ENCODE measurements around the gene CLSTN2.

GRCh38 chr3:140472306-140473020, 537.5 kb downstream of the CLSTN2 start:
- TF ChIP-seq CTCF (tag by site-specific recombination; IDR thresholded peaks at IDR 0.05) (no peak), ZNF558 (tag by site-specific recombination; IDR thresholded peaks at IDR 0.05) (no peak), ZNF184 (tag by site-specific recombination; IDR thresholded peaks at IDR 0.05) (no peak), ZNF658 (tag by site-specific recombination; IDR thresholded peaks at IDR 0.05) (no peak), ZNF24 (tag by site-specific recombination; IDR thresholded peaks at IDR 0.05) (no peak), BCL6B (tag by site-specific recombination; IDR thresholded peaks at IDR 0.05) (no peak), ZNF140 (tag by site-specific recombination; IDR thresholded peaks at IDR 0.05) (no peak), YY1 (tag by site-specific recombination; IDR thresholded peaks at IDR 0.05) (no peak), INSM2 (tag by site-specific recombination; IDR thresholded peaks at IDR 0.05) (no peak), ZNF292 (tag by site-specific recombination; IDR thresholded peaks at IDR 0.05; ENCODE audit: borderline replicate concordance, low read depth) (no peak), SP3 (tag by site-specific recombination; IDR thresholded peaks at IDR 0.05) (no peak), BCL11A (tag by site-specific recombination; IDR thresholded peaks at IDR 0.05; ENCODE audit: low read depth) (no peak), REPIN1 (tag by site-specific recombination; IDR thresholded peaks at IDR 0.05; ENCODE audit: low read depth) (no peak)

Measured in HEK293 (cell line).